Stimulated activated CD4-positive, alpha-beta T cell treated with anti-CD3 and anti-CD28 coated beads, Interleukin-2, amount 100 ng/mL, for 48 hours (primary cell): ENCODE results near the gene NR5A2.

Source experiments
- DNase-seq, 2 donors: peaks; one replicate each; pipeline ENCODE4 v3.0.0-alpha.2; 2020

The NR5A2 gene

DNA sequence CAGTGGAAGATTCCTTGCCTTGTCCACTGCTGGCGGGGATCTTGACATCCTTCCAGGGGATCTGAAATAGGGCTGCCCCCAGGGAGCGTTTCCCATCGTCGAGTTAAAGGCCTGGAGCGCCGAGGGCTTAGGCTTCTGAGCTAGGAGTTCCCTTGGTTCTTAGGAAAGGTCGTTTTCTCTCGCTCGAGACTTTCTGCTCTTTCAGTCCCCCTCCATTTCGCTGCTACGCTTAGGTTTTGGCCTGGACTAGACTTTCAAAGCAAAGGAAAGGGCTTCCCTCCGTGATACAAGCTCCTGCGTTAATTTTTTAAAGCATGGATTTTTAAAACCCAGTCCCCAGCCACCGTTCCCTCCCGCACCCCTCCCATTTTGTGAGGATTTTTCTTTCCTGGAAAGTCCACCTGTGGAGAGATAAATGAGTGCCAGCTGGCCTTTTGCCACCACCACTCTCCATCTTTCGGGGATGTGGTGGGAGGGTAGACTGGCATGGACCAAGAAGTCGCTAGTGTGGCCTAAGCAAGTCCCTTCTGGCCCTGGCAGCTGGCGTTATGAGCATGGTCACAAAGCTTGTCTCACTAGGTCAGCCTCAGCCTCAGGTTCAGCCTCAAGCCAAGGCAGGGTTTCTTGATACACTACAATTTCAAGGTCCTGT is 9.2 kb downstream of the NR5A2 start:
- no peak for DNase-seq

DNA sequence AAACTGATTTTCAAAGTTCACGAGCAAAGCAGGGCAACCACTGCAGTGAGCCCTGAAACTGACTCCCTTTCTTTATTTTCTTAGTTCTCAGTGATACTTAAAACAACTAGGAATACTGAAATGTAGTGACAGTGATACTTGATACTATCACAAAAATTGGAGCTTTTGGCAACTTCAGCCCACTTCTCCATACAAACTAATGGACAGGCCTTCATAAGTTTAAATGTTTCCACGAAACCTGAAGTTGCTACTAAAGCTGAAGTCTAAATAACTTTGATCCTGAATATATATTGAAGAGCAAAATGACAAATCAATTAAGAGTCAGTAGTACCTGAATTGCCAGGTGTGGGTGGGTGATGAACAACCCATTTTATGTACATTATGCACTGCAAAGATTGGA is 10.0 kb downstream of the NR5A2 start:
- no peak for DNase-seq

DNA sequence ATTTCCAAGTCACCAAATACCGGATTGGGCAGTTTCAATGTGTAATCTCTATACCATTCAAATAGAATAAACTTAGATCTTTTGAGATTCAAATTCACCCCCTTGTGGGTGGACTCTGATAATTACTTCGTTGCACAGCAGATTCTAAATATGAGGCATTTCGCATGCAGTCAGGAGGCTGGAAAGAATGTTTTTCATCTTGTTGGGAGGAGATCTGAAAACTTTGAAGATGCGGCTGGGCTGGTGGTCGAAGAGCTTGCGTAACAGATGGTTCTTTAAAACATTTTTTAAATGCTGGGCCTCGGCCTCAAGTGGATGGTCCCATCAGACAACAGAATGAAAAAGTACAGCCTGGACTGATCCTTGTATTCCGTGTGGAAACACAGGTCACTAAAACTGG is 10.4 kb downstream of the NR5A2 start:
- DNase-seq, result no peak

DNA sequence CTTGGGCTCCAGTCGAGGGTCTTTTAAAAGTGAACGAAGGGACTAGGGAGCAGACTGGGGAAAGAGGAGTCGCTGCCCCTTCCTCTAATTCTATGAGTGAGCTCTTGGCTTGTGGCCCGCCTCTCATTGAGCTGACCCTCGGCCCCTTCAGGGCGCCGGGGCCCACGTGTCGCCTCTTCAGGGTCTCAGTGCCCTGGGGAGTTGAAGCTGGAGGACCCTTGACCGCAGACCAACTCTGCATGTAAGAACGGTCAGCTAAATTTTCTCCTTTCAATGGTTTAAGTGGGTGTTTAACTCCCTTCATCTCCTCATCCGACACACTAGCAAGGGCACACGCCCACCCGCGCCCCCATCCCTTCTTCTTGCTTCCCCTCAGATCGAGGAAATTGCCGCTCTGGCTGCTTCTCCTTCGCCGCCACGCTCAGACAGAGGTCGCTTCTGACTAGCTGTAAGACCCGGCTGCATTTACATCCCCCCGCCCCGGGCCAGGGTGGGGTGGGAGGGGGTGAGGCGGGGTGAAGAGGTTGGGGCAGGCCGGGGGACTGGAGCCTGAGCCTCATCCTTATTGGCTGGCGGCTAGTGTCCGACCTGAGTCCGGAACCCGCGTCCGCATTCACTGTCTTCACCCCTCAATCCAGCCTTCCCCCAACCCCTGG is 10.9 kb downstream of the NR5A2 start:
- no peak for DNase-seq

DNA sequence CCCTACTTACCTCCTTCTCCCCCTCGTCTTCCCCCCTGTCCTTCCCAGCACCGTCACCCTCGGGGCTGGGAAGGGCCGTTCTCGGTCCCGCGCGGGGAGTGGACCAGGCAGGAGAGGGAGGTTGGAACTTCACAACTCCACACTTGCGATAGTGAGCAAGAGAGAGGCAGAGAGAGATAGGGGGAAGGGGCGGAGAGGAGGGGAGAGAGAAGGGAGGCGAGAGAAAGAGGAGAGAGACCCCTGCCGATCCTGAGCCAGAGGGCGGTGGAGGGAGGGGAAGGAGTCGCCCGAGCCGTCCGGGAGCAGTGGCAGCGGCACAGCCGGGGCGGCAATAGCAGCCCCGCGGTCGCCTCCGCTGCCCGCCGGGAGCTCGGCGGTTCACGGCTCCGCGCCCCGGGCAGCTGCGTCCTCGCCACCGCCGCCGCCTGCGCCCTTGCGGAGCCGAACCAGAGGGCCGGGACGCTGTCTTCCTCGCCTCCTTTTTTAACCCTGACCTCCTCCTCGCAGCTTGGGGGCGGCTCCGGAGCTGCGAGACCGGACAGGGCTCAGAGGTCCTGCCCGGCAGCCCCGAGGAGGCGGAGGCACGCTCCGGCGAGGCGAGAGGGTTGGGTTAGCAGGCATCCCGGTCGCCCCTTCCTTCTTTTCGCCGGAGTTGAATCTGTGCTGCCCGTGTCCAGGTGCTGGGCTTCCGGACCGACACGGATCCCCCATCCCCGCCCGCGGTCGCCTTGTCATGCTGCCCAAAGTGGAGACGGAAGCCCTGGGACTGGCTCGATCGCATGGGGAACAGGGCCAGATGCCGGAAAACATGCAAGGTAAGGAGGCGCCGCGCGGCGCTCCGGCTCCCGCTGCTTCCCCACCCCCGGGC is 11.7 kb downstream of the NR5A2 start:
- DNase-seq, result no peak

DNA sequence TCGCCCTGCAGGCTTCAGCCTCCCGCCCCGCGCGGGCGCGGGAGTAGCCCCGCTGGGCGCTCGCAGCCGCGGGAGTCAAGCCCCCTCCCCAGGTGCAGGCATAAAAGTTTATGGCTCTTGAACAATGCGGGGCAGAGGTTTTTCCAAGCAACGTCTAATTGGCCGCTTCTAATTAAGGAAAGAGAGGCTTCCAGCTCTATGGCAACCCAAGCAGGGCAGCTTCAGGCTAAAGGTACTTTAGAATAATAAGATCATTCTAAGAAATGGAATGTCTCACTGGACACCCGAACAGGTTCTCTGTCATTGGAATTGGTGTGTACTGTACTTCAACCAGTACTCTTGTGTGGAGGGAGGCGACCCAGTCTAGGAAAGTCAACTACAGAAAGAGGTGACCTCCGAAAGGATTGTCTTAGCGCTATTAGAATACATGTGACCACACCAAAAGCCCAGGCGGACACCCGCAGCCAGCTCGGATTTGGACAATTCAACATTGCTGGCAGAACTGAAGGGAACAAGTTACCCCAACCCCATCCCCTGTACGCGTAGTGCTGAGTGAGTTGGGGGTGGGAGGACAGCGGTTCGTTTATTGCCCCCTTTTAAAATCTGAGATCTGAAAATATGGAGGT is 12.5 kb downstream of the NR5A2 start:
- no peak for DNase-seq

DNA sequence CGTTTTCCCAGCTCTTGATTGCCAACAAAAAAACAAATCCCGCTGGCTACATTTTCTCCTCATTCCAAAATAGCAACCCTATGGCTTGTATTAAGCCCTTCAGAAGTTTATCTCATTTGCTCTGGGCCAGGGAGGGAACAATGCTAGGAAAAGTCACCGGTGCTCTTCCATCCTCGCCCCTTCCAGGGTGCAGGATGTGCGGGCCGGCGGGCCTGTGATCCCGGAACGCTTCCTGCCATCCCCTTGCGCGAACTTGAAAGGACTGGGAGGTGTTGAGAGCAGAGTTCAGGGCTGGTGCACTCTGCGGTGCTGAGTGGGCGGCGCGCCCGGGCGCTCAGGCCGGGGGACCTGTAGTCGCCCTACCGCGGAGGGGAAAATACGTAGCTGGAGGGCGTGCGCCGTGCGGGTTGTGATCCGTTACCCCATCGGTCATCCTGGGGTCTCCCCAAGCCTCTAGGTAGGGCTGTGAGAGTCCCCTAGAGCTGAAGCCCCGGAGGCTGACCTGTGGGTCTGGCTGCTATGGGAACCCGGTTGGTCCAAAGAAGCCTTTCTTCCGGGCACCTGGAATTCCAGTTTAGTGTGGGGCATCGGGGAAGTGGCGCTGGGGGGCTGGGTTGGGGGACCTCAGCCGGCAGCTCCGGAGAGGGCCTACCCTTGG is 13.1 kb downstream of the NR5A2 start:
- DNase-seq, result no peak

DNA sequence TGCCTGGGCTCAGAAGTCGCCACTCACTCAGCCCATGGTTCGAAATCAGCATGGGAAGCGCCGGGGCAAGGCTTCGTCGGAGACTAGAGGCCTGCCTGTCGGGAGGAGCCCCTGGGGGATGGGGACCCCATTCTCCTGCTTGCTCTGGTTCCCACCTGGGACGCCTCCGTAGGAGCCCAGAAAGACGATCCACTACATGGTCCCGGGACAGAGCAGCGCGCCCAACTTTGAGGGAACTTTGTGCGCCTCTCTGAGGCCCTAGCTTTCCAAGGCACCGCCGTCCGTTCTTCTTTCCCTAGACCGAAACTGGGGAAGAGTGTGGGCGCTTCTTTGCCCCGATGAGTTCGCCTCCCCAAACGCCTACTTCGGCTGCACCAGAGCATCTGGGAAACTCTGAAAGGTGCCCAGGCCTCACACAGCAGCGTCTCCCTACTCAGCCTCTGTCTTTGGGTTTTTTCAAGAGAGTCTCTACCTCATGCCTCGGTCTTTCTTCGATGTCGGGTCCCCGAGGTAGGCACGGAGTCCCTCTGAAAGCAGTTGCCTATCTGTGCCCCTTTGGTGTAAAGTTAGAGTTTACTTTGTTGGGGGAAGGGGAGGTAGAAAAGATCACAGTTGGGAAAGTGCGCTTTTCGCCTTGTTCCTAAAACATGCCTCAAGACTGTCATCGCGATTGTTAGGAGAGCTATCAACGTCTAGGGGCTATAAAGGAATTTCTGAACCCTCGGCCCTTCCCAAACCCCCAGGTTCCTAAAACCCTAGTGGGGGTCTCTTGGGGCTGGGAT is 14.0 kb downstream of the NR5A2 start:
- no peak for DNase-seq

DNA sequence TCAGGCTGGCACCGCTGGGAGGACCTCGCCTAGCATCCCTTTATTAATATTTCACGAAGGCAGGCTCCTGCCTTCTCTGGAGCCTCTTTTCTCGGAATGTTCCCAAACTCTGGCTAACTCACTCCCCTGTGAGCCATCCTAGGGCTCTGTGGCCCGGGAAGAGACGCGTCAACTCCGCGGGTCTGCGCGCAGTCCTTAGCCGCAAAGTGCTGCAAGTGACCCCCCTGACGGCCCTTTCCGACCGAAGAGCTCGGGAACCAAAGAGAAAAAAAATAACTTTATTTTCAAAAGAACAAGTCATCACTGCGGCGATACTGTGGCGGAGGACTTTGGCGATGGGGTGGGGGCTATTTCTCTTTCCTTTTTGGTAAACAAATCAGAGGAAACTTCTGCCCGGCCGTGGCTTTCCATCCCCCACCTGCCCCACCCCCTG is 14.6 kb downstream of the NR5A2 start:
- no peak for DNase-seq

DNA sequence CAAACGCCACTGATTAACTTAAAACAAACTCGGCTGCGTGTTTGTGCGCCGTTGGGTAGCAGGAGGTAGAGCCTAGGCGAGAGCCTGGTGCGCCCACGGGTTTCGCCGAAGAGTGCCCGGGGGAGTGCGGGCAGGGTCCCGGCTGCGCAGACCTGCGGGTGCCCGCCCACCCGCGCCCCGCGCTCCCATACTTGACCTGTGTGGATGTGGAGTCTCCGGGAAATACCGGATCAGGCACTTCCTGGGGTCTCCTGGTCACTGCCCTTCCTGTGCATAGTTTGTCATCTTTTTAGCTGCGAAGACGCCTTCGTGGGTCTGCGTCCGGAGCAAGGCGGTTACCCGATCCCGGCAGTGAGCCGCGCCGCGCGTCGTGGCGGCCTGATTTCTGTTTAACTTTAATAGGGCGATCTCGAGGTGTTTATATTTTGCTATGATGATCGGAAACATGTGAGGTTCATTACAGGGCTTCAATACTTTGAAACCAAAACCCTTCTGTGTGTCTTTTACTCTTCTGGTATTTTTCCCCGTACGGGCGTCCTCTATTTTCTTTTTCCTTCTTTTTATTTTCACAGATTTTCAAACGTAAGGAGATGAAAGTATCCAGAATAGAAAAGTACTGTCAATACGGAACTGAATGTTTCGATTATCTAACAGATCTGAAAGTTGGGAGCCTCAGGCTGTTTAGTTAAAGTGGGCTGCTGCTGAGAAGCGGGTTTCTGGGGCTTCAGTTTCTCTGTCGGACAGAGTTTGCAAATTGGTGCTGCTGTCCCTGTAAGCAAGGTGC is 15.2 kb downstream of the NR5A2 start:
- no peak for DNase-seq

DNA sequence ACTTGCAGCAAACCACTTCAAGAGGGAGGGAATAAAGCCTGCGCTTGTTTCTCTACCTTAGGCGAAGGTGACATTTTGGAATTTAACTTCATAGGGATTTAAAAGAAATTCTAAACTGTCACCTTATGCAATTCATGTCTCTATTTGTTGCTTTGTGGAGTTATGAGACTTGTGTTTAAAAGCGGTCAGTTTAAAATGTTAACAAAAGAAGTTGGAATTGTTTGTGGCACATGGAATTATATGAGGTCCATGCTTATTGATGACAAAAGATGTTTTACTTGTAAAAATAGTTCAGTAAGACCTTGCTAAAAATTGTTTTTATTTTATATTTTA is 15.8 kb downstream of the NR5A2 start:
- no peak for DNase-seq

DNA sequence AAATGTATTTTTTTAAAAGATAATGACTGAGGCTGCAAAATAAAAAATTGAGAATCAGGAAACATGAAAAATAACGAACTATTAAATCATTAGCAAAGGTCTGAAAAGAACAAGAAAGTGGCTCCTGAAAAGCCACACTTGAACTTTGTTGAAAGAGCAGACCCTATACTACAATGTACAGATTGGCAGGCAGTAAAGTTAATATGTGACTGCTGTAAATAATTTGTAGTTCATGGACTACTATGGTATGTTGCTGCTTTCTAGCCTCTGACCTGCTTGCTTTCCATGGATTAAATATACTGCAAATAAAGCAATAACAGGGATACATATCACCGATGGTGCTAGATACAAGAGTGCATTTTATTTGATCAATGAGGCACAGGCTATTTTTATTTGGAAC is 18.6 kb downstream of the NR5A2 start:
- no peak for DNase-seq

DNA sequence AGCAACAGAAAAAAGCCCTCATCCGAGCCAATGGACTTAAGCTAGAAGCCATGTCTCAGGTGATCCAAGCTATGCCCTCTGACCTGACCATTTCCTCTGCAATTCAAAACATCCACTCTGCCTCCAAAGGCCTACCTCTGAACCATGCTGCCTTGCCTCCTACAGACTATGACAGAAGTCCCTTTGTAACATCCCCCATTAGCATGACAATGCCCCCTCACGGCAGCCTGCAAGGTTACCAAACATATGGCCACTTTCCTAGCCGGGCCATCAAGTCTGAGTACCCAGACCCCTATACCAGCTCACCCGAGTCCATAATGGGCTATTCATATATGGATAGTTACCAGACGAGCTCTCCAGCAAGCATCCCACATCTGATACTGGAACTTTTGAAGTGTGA is 20.7 kb downstream of the NR5A2 start:
- no peak for DNase-seq

DNA sequence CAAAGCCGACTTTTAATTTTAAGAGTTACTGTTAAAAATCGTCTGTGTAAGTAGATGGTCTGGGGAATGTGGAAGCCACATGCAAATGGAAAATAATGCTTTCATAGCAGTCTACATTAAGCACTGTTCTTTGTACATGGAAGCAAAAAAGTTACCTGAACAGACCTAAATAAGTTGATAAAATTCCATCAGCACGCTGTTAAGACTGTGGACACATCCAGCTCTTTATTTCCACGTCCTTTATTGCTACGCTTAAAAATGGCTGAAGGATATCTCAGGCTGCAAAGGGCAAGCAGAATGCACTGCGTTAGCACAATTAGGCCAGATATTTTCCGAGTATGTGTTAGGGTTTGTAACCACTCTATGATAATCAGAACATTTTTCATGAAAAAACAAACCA is 22.3 kb downstream of the NR5A2 start:
- DNase-seq, result no peak

DNA sequence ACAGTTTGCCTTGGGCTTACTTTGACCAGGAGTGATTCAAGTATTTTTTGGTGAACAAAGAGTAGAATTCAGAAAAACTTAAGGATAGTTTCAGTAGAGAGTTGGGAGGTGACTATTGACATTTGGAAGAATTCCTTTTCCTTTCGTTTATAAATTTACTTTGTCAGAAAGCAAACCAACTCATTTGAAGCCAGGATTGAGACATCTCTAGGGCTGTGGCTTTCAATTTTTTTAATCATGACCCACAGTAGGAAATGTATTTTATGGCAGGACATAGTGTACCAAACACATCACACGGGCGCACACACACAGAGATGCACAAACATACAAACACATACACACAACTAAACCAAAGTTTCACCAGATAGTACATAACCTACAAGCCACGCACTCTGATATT is 24.1 kb downstream of the NR5A2 start:
- no peak for DNase-seq

DNA sequence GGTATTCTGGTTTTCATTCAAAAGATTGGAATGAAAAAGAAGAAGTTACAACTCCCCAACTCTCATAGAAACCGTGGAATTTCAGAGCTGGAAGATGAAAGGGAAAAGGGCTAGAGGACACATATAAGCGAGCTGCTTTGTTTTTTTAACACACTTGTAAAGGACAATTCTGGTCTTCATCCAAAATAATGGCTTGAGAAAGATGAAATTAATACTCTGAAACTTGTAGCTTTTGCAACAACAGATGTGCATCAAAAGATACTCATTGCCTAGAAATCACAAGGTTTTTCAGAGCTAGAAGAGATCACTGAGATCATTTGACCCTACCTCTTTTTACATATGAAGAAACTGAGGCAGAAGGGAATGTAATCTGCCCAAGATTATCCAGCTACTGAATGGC is 25.6 kb downstream of the NR5A2 start:
- no peak for DNase-seq

DNA sequence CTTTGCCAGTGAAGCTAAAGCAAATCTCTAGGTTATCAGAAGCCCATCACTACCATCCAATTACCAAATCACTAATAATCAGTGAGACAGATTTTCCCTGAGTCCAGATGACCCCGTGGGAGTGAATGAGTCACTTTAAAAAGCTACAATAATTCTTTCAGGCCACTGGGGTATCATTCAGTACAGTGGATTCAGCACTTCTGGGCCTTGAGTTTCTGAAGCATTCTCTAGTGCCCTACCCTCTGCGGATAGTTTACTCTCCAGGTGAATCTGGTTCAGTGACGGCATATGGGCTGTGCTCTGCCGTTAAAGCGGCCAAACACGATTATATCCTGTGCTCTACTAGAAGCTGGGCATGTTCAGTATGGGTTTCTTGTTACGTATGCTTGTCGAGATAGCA is 26.1 kb downstream of the NR5A2 start:
- DNase-seq, result no peak

DNA sequence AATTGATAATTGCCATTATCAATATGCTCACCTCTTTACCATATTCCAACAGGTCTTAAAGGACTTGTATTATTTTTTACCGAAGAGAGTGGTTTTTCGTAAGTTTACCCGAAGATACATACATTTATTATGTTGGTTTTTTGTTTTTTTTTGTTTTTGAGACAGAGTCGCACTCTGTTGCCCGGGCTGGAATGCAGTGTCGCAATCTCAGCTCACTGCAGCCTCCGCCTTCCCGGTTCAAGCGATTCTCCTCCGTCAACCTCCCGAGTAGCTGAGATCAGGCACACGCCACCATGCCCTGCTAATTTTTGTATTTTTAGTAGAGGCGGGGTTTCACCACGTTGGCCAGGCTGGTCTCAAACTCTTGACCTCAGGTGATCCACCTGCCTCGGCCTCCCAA is 30.8 kb downstream of the NR5A2 start:
- no peak for DNase-seq

DNA sequence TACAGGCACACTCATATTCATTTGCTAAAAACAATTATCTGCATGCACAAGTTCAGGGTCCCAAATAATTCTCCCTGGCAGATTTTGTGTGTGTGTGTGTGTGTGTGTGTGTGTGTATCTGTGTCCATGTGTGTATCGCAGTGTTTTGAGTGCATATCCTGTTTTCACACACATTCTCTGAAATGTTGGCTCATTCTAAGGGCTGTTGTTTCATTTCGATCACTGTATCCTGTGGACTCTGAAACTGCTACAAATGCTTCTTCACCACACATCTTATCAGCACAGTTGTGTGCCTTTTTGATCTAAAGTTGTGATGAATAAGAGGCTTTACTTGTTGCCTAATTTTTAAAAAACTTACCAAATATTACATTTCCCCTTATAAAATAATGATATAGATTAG is 34.6 kb downstream of the NR5A2 start:
- no peak for DNase-seq

DNA sequence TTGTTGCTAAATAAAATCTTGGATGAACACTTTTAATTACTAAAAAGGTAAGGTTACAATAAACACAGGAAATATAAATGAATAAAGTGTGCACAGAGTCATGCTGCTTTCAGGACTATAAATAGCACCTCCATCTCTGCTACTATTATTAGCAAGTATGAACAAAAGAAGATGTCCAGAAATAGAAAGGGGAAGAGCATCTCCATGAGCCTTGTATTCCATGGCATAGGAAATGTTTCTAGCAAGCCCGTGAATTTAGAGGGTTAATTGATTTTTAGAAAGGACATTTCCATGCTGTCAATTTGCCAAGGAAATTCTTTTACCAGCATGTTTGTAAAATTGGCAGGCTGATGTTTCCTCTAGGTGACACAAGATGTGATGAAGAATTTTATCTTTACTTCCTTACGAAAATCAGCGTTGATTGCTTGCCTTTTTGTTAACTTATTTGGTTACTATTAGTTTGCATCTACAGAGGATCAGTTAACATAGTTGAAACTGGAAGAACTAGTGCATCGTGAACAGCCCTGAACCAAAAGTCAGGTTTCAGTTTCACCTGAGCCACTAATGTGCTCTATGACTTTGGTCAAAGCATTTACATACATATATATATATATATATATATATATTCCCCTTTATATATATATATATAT is 45.3 kb downstream of the NR5A2 start:
- no peak for DNase-seq

DNA sequence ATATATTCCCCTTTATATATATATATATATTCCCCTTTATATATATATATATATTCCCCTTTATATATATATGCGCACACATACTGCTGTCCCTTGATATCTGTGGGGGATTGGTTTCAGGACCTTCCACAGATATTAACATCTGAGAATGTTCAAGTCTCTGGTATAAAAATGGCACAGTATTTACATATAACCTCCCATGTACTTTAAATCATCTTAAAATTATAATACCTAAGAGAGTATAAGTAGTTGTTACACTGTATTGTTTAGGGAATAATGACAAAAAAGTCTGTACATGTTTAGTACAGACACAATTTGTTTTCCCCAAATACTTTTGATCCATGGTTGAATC is 45.8 kb downstream of the NR5A2 start:
- DNase-seq, result no peak
